Breast epithelium (tissue), 4 donors: ENCODE measurements around the gene SMIM10L2A. TPM values are rescaled to one million over a fixed set of nuclear protein-coding genes. Genes with fewer than 3 reads are reported as not detected.

Experiments
- DNase-seq, 2 donors: peaks; one replicate each; pipeline ENCODE4 v3.0.0-alpha.2; 2019; ENCODE audit warnings: low spot score in 2 of 2
- H3K27ac ChIP-seq, 2 donors: fragments of 200-600 bp; sonication (generic) in 1 of 2; one replicate each; pipeline ENCODE4 v1.5.1; 2016 to 2019; ENCODE audit warnings: mild to moderate bottlenecking in 1 of 2
- H3K27me3 ChIP-seq, 2 donors: fragments of 200-600 bp; sonication (generic) in 1 of 2; one replicate each; pipeline versions ENCODE4 v1.5.1 to v1.6.0; 2017 to 2019; ENCODE audit warnings: control low read depth in 1 of 2, mild to moderate bottlenecking in 1 of 2
- H3K36me3 ChIP-seq: fragments of 200-600 bp; one replicate; pipeline ENCODE4 v1.5.1; 2019
- H3K4me1 ChIP-seq, 2 donors: fragments of 200-600 bp; sonication (generic); one replicate each; pipeline ENCODE4 v1.5.1; 2016 to 2019; ENCODE audit warnings: control low read depth in 1 of 2
- H3K4me3 ChIP-seq, 3 donors: fragments of 200-600 bp; sonication (generic); 1 replicate in 2 of 3; 2 replicates in 1 of 3; pipeline ENCODE4 v1.5.1; 2016 to 2019; ENCODE audit warnings: mild to moderate bottlenecking in 3 of 3, moderate library complexity in 2 of 3
- H3K9me3 ChIP-seq, 2 donors: fragments of 200-600 bp; sonication (generic) in 1 of 2; one replicate each; pipeline ENCODE4 v1.5.1; 2016 to 2019; ENCODE audit warnings: control low read depth in 1 of 2
- POLR2A ChIP-seq: fragments of 450-650 bp; IDR thresholded peaks from one replicate; pipeline ENCODE4 v1.6.1; 2016; ENCODE audit warnings: antibody characterized with exemption, mild to moderate bottlenecking, moderate library complexity
- POLR2AphosphoS5 ChIP-seq, 3 donors: sonication (generic); formaldehyde crosslinking; IDR thresholded peaks; one replicate each; pipeline ENCODE4 v1.6.1; 2017; ENCODE audit warnings: antibody characterized with exemption in 3 of 3
- intact Hi-C: fragments of 100-400 bp; cut with DNase I; formaldehyde crosslinking; loops from one replicate; pipeline ENCODE4 v1.15.1; 2023; ENCODE audit warnings: low total_unique reads
- total RNA-seq, 3 donors: library from RNA; depleted of rRNA; stranded (reverse); fragments of >200 nt; gene quantifications; one replicate each; pipeline ENCODE4 v1.1.0, GENCODE V29; 2016
- TF ChIP-seq, protein P1 (sequence below), 3 donors: fragments of 450-650 bp; IDR thresholded peaks; one replicate each; pipeline ENCODE4 v1.5.1; 2016 to 2017; ENCODE audit warnings: antibody characterized with exemption in 3 of 3, mild to moderate bottlenecking in 3 of 3, moderate library complexity in 3 of 3

SMIM10L2A gene
- total RNA-seq, 3 donors from 2014 or later = 1.1 to 2.0 (median 1.3) TPM

DNA sequence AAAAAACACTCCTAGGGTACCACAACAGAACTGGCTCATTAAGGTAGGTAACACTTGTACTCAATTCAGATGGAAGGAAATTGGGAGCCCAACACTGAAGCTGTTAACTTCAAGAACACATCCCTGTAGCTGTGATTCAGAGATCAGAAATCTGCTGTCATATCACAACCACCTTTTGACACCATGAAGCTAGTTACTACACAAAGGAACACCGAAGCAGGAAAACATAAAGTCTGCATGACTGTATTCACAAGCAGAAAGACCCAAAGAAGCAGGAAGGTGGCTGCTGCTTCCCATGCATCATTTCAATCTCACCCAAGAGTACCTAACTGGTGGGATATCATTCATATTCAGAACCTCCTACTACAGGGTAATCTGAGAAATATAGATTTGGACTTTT, 7.7 kb downstream of the SMIM10L2A start:
- DNase-seq = no peak
- Histone ChIP-seq H3K4me1 (no peaks in the 10 kb centered on the region), H3K27ac (no peak overlapping the region), H3K36me3 (no peaks in the 10 kb centered on the region), H3K9me3 (peaks cover 0 to 8% of the 10 kb centered on the region in 2 donors), H3K27me3 (peaks cover 0 to 57% of the 10 kb centered on the region in 2 donors), H3K4me3 (no peak overlapping the region)
- intact Hi-C loops = no loop called here
- TF ChIP-seq POLR2AphosphoS5 (IDR thresholded peaks at IDR 0.05) (no peak), POLR2A (no peak)
- TF ChIP-seq, protein P1, sequence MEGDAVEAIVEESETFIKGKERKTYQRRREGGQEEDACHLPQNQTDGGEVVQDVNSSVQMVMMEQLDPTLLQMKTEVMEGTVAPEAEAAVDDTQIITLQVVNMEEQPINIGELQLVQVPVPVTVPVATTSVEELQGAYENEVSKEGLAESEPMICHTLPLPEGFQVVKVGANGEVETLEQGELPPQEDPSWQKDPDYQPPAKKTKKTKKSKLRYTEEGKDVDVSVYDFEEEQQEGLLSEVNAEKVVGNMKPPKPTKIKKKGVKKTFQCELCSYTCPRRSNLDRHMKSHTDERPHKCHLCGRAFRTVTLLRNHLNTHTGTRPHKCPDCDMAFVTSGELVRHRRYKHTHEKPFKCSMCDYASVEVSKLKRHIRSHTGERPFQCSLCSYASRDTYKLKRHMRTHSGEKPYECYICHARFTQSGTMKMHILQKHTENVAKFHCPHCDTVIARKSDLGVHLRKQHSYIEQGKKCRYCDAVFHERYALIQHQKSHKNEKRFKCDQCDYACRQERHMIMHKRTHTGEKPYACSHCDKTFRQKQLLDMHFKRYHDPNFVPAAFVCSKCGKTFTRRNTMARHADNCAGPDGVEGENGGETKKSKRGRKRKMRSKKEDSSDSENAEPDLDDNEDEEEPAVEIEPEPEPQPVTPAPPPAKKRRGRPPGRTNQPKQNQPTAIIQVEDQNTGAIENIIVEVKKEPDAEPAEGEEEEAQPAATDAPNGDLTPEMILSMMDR (IDR thresholded peaks at IDR 0.05) = no peak

DNA sequence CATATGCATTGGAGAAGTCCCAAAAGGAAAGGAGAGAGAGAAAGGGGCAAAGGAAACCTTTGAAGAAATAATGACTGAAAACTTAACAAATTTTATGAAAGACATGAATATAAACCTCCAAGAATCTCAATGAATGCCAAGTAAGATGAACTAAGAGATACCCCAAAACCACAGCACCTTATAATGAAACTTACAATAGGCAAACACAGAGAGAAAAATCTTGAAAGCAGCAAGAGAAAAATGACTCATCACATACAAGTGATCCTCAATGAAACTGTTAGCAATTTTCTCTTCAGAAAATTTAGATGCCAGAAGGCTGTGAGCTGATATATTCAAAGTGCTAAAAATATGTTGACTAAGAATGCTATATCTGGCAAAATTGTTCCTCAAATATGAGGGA, 10.1 kb downstream of the SMIM10L2A start:
- intact Hi-C loops = no loop called here
- DNase-seq = no peak

DNA sequence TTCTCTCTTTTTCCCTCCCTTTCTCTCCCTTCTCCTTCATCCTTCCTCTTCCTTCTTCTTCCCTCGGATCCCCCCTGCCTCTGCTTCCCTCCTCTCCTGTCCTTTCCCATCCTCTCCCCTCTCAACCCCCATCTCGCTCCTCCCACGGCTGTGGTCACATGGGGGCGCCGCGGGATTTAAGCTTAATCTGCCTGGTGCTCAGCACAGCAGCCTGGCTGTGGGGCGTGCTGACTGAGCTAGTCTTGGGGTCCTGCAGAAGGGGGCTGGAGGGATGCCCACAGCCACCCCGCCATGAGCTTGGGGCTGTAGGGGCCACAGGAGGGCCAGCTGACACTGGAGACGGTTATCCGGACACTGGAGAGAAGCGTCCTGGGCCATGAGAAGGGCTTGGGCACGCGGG, 10.7 kb downstream of the SMIM10L2A start:
- DNase-seq = no peak
- TF ChIP-seq, protein P1 (IDR thresholded peaks at IDR 0.05) = no peak
- TF ChIP-seq POLR2AphosphoS5 (IDR thresholded peaks at IDR 0.05) (no peak), POLR2A (no peak)
- Histone ChIP-seq H3K4me1 (no peaks in the 10 kb centered on the region), H3K27me3 (peaks cover 0 to 60% of the 10 kb centered on the region in 2 donors), H3K9me3 (peaks cover 0 to 8% of the 10 kb centered on the region in 2 donors), H3K27ac (no peak overlapping the region), H3K36me3 (no peaks in the 10 kb centered on the region), H3K4me3 (no peak overlapping the region)
- intact Hi-C loops = no loop called here

More for the DNA sequence above, 10.1 kb downstream of the SMIM10L2A start:
- no peak overlapping the region for H3K4me3 ChIP-seq
- TF ChIP-seq, protein P1 (IDR thresholded peaks at IDR 0.05) = no peak
- no peaks in the 10 kb centered on the region for H3K4me1 ChIP-seq
- H3K27me3 ChIP-seq = peaks cover 0 to 60% of the 10 kb centered on the region in 2 donors
- no peak overlapping the region for H3K27ac ChIP-seq
- no peaks in the 10 kb centered on the region for H3K36me3 ChIP-seq
- H3K9me3 ChIP-seq = peaks cover 0 to 8% of the 10 kb centered on the region in 2 donors

DNA sequence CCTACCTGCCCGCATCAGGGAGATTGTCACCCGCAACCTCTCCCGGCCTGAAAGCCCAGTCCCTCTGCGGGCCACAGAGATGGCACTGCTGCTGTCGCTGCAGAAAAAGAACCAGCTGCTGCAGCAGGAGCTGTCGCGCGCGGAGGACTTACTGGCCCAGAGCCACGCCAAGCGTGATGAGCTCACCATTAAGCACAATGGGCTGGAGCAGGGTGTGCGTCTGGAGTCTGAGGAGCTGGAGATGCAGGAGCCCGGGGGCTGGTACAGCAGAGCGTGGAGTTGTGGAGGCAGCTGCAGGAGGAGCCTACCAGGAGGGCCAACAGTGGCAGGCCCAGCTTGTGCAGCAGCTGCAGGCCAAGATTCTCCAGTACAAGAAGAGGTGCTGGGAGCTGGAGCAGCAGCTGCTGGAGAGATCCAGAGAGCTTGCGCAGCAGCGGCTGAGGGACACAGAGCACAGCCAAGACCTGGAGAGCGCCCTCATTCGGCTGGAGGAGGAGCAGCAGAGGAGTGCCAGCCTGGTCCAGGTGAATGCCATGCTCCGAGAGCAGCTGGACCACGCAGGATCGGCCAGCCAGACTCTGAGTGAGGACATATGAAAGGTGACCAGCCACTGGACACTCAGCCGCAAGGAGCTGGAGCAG, 11.3 kb downstream of the SMIM10L2A start:
- Histone ChIP-seq H3K27me3 (peaks cover 0 to 62% of the 10 kb centered on the region in 2 donors), H3K4me1 (no peaks in the 10 kb centered on the region), H3K36me3 (no peaks in the 10 kb centered on the region), H3K9me3 (peaks cover 0 to 8% of the 10 kb centered on the region in 2 donors), H3K4me3 (no peak overlapping the region), H3K27ac (no peak overlapping the region)
- intact Hi-C loops = no loop called here
- TF ChIP-seq, protein P1 (IDR thresholded peaks at IDR 0.05) = no peak
- no peak for TF ChIP-seq POLR2AphosphoS5 (IDR thresholded peaks at IDR 0.05)
- no peak for TF ChIP-seq POLR2A
- no peak for DNase-seq

DNA sequence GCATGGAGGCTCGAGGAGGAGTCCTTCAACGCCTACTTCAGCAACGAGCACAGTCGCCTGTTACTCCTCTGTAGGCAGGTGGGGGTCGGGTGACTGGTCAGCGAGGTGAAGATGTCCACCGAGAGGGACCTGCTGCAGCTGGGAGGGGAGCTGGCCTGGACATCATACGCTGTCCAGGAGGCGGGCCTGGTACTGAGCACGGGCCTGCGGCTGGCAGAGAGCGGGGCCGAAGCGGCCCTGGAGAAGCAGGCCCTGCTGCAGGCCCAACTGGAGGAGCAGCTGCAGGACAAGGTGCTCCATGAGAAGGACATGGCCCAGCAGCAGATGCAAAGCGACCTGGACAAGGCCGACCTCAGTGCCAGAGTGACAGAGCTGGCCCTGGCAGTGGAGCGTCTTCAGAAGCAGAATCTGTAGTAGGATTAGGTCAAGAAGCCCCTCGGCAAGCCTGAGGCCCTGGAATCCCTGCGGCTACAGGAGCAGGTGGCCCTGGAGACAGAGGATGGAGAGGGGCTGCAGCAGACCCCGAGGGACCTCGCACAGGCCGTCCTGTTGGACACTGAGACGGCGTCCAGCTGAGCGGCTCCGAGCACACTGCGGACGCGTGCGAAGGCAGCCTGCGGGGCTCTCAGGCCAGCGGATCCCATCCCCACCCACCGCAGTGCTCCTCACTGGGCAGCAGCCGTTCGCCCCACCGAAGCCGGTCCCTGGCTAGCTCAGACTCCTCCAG, 11.9 kb downstream of the SMIM10L2A start:
- TF ChIP-seq POLR2A (no peak), POLR2AphosphoS5 (IDR thresholded peaks at IDR 0.05) (no peak)
- H3K4me1 ChIP-seq = no peaks in the 10 kb centered on the region
- H3K9me3 ChIP-seq = peaks cover 0 to 8% of the 10 kb centered on the region in 2 donors
- DNase-seq = no peak
- no peaks in the 10 kb centered on the region for H3K36me3 ChIP-seq
- intact Hi-C loops = no loop called here
- no peak overlapping the region for H3K4me3 ChIP-seq
- no peak overlapping the region for H3K27ac ChIP-seq
- H3K27me3 ChIP-seq = peaks cover 0 to 61% of the 10 kb centered on the region in 2 donors
